ENCODE results near the gene LRSAM1.

Gene LRSAM1

GRCh38 chr9:127422787-127423186 is 28.5 kb upstream of the LRSAM1 start:
- peaks cover 25% of the 10 kb centered on the region in 2 experiments for H3K4me1 ChIP-seq (ENCODE audit: control insufficient read depth in 1 of 2, insufficient read depth in 1 of 2, low read depth in 1 of 2, low read length in 1 of 2)
- H3K4me3 ChIP-seq (ENCODE audit: low read depth in 1 of 2, low read length in 1 of 2), result no peak overlapping the region

GRCh38 chr9:127423476-127423933 is 27.8 kb upstream of the LRSAM1 start:
- Histone ChIP-seq H3K4me1 (ENCODE audit: control insufficient read depth in 1 of 2, insufficient read depth in 1 of 2, low read depth in 1 of 2, low read length in 1 of 2) (peaks cover 25% of the 10 kb centered on the region in 2 experiments), H3K27ac (peak overlapping the region; percentile 85)

More at GRCh38 chr9:127422787-127423186, 28.5 kb upstream of the LRSAM1 start:
- Histone ChIP-seq H3K9me3 (no peaks in the 10 kb centered on the region), H3K36me3 (no peaks in the 10 kb centered on the region), H3K27me3 (no peaks in the 10 kb centered on the region), H3K27ac (no peak overlapping the region)
- TF ChIP-seq CTCF (IDR thresholded peaks at IDR 0.05), result no peak

GRCh38 chr9:127423934-127424675 is 27.2 kb upstream of the LRSAM1 start, which contains the start of gene ZNF79:
ZNF79 (plus strand) TSS chr9:127424382; CDS start chr9:127424788, 406 bp downstream.
- Histone ChIP-seq H3K4me3 (ENCODE audit: low read depth in 1 of 2, low read length in 1 of 2) (peak within 1 kb of the TSS; percentile 85 to 92), H3K36me3 (peaks cover 7% of the 10 kb centered on the region), H3K27ac (peak within 1 kb of the TSS; percentile 85), H3K27me3 (no peaks in the 10 kb centered on the region), H3K4me1 (ENCODE audit: control insufficient read depth in 1 of 2, insufficient read depth in 1 of 2, low read depth in 1 of 2, low read length in 1 of 2) (peaks cover 25% of the 10 kb centered on the region in 2 experiments), H3K9me3 (no peaks in the 10 kb centered on the region)
- TF ChIP-seq CTCF (IDR thresholded peaks at IDR 0.05), result peak; percentile 51

More at GRCh38 chr9:127423476-127423933, 27.8 kb upstream of the LRSAM1 start:
- peaks cover under 1% of the 10 kb centered on the region for H3K36me3 ChIP-seq
- no peaks in the 10 kb centered on the region for H3K27me3 ChIP-seq
- H3K4me3 ChIP-seq (ENCODE audit: low read depth in 1 of 2, low read length in 1 of 2), result peak overlapping the region; percentile 85 to 92
- no peak for TF ChIP-seq CTCF (IDR thresholded peaks at IDR 0.05)
- no peaks in the 10 kb centered on the region for H3K9me3 ChIP-seq

- H3K9me3 ChIP-seq, result no peaks in the 10 kb centered on the region
- H3K4me3 ChIP-seq (ENCODE audit: low read depth in 1 of 2, low read length in 1 of 2), result peak overlapping the region; percentile 85 to 92
- H3K36me3 ChIP-seq, result peaks cover 12% of the 10 kb centered on the region
- H3K27ac ChIP-seq, result peak overlapping the region; percentile 85
- H3K27me3 ChIP-seq, result no peaks in the 10 kb centered on the region
- peaks cover 25% of the 10 kb centered on the region in 2 experiments for H3K4me1 ChIP-seq (ENCODE audit: control insufficient read depth in 1 of 2, insufficient read depth in 1 of 2, low read depth in 1 of 2, low read length in 1 of 2)
- TF ChIP-seq CTCF (IDR thresholded peaks at IDR 0.05), result no peak
Observed at GRCh38 chr9:127424676-127424999, 26.7 kb upstream of the LRSAM1 start.

- no peak overlapping the region for H3K27ac ChIP-seq
- no peaks in the 10 kb centered on the region for H3K9me3 ChIP-seq
- peaks cover 25% of the 10 kb centered on the region in 2 experiments for H3K4me1 ChIP-seq (ENCODE audit: control insufficient read depth in 1 of 2, insufficient read depth in 1 of 2, low read depth in 1 of 2, low read length in 1 of 2)
- peaks cover 25% of the 10 kb centered on the region for H3K36me3 ChIP-seq
- H3K4me3 ChIP-seq (ENCODE audit: low read depth in 1 of 2, low read length in 1 of 2), result no peak overlapping the region
- H3K27me3 ChIP-seq, result no peaks in the 10 kb centered on the region
- no peak for TF ChIP-seq CTCF (IDR thresholded peaks at IDR 0.05)
Observed at GRCh38 chr9:127426756-127427155, 24.6 kb upstream of the LRSAM1 start.

Data from neutrophil (primary cell).